Measurements from ENCODE around the gene CDT1.
A peak's percentile ranks its signal among the peaks of the same experiment; 100 is the strongest.

The CDT1 gene

DNA sequence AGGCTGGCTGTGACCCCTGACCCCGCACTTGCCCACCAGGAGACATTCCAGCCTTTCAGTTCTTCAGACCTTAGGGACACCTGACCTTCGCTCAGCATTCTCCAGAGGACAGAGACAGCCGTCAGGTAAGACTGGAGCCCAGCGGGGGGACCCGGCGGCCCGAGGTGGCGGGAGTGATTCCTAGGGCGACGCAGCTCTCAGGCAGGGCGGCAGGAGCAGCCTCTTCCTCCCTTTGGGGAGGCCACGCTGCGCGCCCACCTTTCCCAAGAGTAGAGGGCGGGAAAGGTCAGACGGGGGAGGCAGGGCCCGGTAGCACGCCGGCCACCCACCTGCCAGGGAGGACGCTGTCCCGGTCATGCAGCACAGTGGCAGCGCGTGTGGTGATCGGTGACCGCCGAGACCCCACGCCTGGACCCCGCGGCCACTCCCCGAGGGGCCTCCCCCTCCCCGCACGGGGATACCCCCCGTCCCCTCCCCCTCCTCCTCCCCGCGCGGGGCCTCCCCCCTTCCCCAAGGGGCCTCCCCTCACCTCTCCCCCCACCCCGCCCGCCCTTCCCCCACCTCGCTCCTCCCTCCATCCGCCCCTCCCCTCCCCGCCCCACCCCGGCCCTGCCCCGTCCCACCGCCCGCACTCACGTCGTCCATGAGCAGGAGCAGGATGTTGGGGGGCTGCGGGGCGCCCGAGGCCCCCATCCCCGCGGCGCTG, 52.7 kb downstream of the CDT1 start:
- DNase-seq (ENCODE audit: low read depth): no peak

DNA sequence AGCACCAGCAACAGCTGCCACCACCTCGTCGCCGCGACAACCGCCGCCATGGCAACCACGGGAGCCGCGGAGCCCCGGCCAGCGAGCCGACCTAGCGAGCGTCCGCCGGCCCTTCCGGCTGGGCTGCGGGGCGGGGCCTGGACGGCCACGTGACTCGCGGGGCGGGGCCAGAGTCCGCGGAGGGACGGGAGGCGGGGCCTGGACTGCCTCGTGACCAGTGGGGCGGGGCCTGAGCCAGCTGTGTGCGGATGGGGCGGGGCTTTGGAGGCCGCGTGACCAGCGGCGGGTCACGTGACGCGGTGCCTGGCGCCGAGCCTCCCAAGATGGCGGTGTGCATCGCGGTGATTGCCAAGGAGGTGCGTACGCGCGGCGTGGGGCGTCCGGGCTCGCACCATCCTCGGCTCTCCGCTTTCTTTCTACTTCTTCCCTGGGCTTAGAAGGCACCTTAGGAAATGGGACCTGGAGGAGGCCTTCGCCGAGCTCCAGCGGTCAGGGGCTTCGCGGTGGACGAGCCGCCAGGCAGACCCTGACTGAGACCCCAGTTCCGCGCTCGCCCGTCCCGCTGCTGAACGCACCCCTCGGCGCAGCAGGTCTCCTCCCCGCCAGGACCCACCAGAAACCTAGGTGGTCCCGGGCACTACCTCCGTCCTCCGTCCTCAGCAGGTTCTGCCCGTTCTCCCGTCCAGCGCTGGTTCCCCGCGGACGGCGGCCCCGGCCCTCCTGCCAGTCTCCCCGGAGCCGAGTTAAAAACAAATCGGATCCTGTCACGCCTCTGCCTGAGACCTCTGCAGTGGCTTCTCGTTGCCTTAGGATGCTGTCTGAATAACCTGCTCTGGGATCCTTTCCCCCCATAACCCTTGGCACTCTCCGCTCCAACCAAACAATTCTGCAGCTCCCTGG, 53.5 kb downstream of the CDT1 start, which contains the start of the genes GALNS and TRAPPC2L:
GALNS (minus strand) TSS at position 120 of the 900 bp plus-strand sequence; CDS start at position 50, 70 bp downstream.
TRAPPC2L (plus strand) TSS at position 300 of the 900 bp plus-strand sequence; CDS start at position 324, 24 bp downstream.
- peak; percentile 98 for DNase-seq (ENCODE audit: low read depth)

DNA sequence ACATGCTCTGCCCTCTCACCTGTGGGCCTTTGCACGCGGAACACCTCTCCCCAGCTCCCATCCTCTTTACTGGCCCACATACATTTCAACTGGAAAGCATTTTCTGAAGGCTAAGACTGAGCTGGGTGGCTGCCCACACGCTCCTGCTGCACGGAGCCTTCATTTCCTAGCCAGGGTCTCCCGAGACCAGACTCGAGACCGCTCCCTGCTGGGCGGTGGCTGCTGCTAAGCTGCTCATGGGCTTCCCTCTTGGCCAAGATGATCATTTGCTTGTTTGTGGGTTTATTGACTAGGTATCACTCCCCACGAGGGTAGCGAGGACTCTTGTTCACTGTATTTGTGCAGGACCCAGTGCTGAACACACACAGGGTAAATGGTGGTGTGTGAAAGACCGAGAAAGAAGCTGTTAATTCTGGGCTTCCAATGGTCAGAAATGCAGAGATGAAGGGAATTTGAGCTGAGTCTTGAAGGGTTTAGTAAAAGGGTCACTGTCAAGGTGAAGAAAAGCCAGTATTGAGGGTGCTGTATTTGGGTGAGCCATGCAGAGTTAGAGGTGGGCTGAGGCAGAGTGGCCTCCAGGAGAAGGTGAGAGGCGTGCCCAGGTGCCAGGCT, 54.2 kb downstream of the CDT1 start:
- DNase-seq (ENCODE audit: low read depth): peak; percentile 52

Data from activated T-helper 1 cell treated with Interleukin-2 at 50 U/mL for 16 hours (primary cell).